ACC112 (cell line): Measurements from ENCODE around the gene CAMTA1.

Source experiments
- H2AFZ ChIP-seq: fragments of 200-600 bp; sonication (generic); one replicate; pipeline ENCODE4 v1.6.0; 2017; ENCODE audit warnings: antibody characterized with exemption, low read length; ENCODE audit not compliant: unreplicated experiment
- H3K27ac ChIP-seq: fragments of 200-600 bp; sonication (generic); 2 replicates; pipeline ENCODE4 v1.5.1; 2014; ENCODE audit warnings: low read depth, mild to moderate bottlenecking, antibody characterized with exemption, low read length, moderate library complexity
- H3K27me3 ChIP-seq: fragments of 200-600 bp; sonication (generic); 2 replicates; pipeline ENCODE4 v1.6.1; 2014; ENCODE audit warnings: mild to moderate bottlenecking, antibody characterized with exemption, low read length, moderate library complexity, mixed read lengths; ENCODE audit not compliant: insufficient read depth
- H3K36me3 ChIP-seq: fragments of 200-600 bp; sonication (generic); 2 replicates; pipeline ENCODE4 v1.6.1; 2016; ENCODE audit warnings: mild to moderate bottlenecking, antibody characterized with exemption, low read length, moderate library complexity, mixed read lengths; ENCODE audit not compliant: insufficient read depth
- H3K4me1 ChIP-seq: fragments of 200-600 bp; sonication (generic); one replicate; pipeline ENCODE4 v1.6.1; 2016; ENCODE audit warnings: low read length, mixed read lengths; ENCODE audit not compliant: insufficient read depth, unreplicated experiment, control insufficient read depth
- H3K4me3 ChIP-seq: fragments of 200-600 bp; sonication (generic); 2 replicates; pipeline ENCODE4 v1.5.1; 2014; ENCODE audit warnings: mild to moderate bottlenecking, low read depth, low read length
- H3K79me2 ChIP-seq: fragments of 200-600 bp; sonication (generic); one replicate; pipeline ENCODE4 v1.6.0; 2016; ENCODE audit warnings: low read length; ENCODE audit not compliant: control insufficient read depth, unreplicated experiment, insufficient read depth

Gene CAMTA1

GRCh38 chr1:7039590-7040220 is 254.5 kb downstream of the CAMTA1 start:
- no peaks in the 10 kb centered on the region for H3K4me1 ChIP-seq
- H3K36me3 ChIP-seq = no peaks in the 10 kb centered on the region
- no peaks in the 10 kb centered on the region for H3K79me2 ChIP-seq
- H3K27ac ChIP-seq = no peak overlapping the region
- peaks cover 56% of the 10 kb centered on the region for H3K27me3 ChIP-seq
- no peak overlapping the region for H2AFZ ChIP-seq
- H3K4me3 ChIP-seq = no peak overlapping the region

DNA sequence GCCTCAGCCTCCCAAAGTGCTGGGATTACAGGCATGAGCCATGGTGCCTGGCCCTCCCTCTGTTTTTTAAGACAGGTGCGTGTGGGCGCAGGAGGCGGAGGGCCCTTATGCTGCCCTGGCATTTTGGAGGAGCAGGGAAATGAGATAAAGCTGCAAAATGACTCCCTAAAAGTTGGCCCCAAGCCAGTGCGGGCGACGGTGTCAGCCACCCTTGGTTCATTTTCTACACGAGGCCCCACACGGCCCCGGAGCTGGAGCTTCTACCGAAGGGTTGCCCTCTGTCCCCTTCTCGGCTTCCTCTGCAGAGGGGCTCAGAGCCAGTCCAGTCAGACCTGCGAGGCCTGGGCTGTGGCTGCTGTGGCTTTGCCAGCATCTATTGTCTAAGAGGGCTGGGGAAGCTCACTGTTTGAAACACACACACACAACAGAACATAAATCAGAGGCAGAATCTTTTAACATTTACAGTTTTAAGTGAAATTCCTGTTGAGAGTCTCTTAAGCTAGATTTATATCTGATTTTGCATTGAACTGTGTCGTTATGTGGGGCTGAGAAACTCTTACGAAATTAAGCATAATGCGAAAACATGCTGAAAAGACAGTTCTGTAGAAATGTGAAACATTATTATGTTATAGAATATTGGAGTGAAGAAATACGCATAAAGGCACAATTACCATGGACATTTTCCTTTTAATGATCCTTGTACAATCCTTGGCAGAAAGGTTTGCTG is 255.9 kb downstream of the CAMTA1 start:
- Histone ChIP-seq H3K4me3 (no peak overlapping the region), H2AFZ (no peak overlapping the region), H3K27ac (no peak overlapping the region), H3K36me3 (no peaks in the 10 kb centered on the region), H3K27me3 (peaks cover 62% of the 10 kb centered on the region), H3K4me1 (no peaks in the 10 kb centered on the region), H3K79me2 (no peaks in the 10 kb centered on the region)

GRCh38 chr1:7042322-7043190 is 257.3 kb downstream of the CAMTA1 start:
- H3K4me3 ChIP-seq = no peak overlapping the region
- H3K27me3 ChIP-seq = peaks cover 58% of the 10 kb centered on the region
- no peaks in the 10 kb centered on the region for H3K4me1 ChIP-seq
- H3K36me3 ChIP-seq = no peaks in the 10 kb centered on the region
- no peak overlapping the region for H2AFZ ChIP-seq
- H3K79me2 ChIP-seq = no peaks in the 10 kb centered on the region
- no peak overlapping the region for H3K27ac ChIP-seq

GRCh38 chr1:7043191-7043549 is 257.9 kb downstream of the CAMTA1 start:
- H3K4me3 ChIP-seq = no peak overlapping the region
- no peaks in the 10 kb centered on the region for H3K36me3 ChIP-seq
- H3K27ac ChIP-seq = no peak overlapping the region

DNA sequence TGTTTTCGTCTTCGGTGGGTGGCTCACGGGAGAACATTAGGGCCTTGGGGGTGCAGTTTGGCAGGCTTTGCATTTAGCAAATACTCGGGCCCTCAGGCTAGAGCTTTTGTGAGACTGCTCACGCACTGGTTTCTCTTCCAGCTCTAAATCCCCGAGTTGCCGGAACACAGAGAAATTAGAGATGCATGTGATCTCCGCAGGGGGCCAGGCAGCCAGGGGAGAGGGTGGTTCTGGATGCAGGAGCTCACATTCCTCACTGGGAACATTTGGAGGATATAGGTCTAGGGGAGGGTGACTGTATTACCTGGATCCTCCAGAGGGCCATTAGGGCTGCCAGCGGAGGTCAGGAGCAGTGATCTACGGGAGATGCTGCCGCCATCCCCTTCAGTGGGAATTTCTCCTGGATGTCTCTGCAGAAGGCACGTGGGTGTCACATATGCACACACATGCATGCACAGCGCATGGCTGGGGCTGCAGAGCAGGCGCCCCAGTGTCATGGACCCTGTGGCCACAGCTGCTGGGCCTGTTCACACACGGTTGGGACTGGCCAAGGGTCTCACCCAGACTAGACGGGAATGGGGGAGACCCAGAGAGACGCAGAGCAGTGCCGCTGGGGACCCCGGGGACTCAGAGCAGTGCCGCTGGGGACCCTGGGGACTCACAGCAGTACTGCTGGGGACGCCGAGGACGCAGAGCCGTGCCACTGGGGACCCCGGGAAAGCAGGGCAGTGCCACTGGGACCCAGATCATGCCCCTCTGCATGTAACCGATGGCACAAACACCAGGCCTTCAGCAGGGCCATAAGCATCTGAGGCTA is 258.7 kb downstream of the CAMTA1 start:
- Histone ChIP-seq H2AFZ (no peak overlapping the region), H3K36me3 (no peaks in the 10 kb centered on the region), H3K4me3 (no peak overlapping the region), H3K79me2 (no peaks in the 10 kb centered on the region), H3K27ac (no peak overlapping the region), H3K27me3 (peaks cover 63% of the 10 kb centered on the region), H3K4me1 (no peaks in the 10 kb centered on the region)

More at GRCh38 chr1:7043191-7043549, 257.9 kb downstream of the CAMTA1 start:
- H2AFZ ChIP-seq = no peak overlapping the region
- no peaks in the 10 kb centered on the region for H3K4me1 ChIP-seq
- no peaks in the 10 kb centered on the region for H3K79me2 ChIP-seq
- H3K27me3 ChIP-seq = peaks cover 61% of the 10 kb centered on the region

DNA sequence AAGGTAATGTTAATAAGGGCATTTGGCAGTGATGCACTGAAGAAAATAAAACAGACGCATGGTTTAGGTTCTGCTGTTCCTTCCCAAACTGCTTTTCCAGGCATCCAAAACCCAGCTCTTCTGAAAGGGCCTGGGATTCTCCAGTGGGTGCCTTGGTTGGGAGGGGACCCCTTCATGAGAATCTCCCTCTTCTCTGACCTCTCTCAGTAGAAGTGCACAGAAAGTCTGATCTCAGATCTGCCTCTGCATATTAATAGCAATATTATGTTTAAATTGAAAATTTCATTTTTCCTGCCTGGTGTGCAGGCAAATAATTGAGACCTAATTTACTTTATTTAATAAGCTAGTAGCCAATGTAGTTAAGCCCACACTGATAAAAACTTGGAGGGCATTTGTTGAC is 260.6 kb downstream of the CAMTA1 start:
- H3K4me1 ChIP-seq = no peaks in the 10 kb centered on the region
- peaks cover 60% of the 10 kb centered on the region for H3K27me3 ChIP-seq
- no peaks in the 10 kb centered on the region for H3K79me2 ChIP-seq
- H2AFZ ChIP-seq = no peak overlapping the region
- H3K27ac ChIP-seq = no peak overlapping the region
- no peaks in the 10 kb centered on the region for H3K36me3 ChIP-seq
- H3K4me3 ChIP-seq = no peak overlapping the region

GRCh38 chr1:7046314-7046713 is 261.1 kb downstream of the CAMTA1 start:
- H3K79me2 ChIP-seq = no peaks in the 10 kb centered on the region
- H3K27ac ChIP-seq = no peak overlapping the region
- no peaks in the 10 kb centered on the region for H3K36me3 ChIP-seq
- H3K4me1 ChIP-seq = no peaks in the 10 kb centered on the region
- H3K4me3 ChIP-seq = no peak overlapping the region
- no peak overlapping the region for H2AFZ ChIP-seq
- H3K27me3 ChIP-seq = peaks cover 63% of the 10 kb centered on the region

DNA sequence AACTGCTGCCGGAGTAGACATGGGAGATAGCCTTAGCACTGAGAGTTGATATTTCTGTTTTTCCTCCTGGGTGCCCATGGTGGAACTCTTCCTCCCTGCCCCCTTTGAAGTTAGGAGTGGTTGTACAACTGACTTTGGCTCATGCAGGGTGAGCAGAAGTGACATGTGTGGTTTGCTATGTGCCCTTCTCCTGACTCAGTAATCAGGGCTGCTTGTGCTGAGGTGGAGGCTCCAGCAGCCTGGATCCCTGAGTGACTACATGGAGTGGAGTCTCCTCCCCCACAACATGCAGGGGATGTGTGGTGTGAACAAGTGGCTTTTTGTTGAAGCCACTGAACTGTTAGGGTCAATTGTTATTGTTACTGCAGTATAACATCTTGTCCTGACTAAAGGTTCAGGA is 261.6 kb downstream of the CAMTA1 start:
- Histone ChIP-seq H3K27ac (no peak overlapping the region), H3K4me3 (no peak overlapping the region)

DNA sequence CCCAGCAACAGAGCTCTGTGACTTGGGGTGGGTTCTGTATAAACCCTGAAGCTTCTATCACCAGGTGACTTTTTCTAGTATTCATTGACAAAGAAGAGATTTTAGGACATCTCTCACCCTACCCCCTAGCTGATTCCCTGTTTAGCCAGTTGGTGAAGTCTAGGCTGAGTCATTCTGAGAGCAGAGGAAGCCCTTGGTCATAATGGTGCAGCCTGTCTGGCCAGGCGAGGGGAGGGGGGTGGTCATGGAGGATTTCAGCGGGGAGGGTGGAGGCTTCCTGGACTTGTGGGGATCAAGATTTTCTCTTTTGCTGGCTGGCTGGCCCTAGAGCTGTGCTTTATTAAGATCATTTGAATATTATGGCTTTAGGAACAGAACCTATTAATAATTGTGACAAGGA is 262.6 kb downstream of the CAMTA1 start:
- Histone ChIP-seq H3K4me3 (no peak overlapping the region), H3K36me3 (no peaks in the 10 kb centered on the region), H3K27me3 (peaks cover 62% of the 10 kb centered on the region), H3K4me1 (no peaks in the 10 kb centered on the region), H3K27ac (no peak overlapping the region), H2AFZ (no peak overlapping the region), H3K79me2 (no peaks in the 10 kb centered on the region)

More for the DNA sequence above, 261.6 kb downstream of the CAMTA1 start:
- Histone ChIP-seq H3K27me3 (peaks cover 59% of the 10 kb centered on the region), H3K36me3 (no peaks in the 10 kb centered on the region), H3K4me1 (no peaks in the 10 kb centered on the region), H2AFZ (no peak overlapping the region), H3K79me2 (no peaks in the 10 kb centered on the region)

DNA sequence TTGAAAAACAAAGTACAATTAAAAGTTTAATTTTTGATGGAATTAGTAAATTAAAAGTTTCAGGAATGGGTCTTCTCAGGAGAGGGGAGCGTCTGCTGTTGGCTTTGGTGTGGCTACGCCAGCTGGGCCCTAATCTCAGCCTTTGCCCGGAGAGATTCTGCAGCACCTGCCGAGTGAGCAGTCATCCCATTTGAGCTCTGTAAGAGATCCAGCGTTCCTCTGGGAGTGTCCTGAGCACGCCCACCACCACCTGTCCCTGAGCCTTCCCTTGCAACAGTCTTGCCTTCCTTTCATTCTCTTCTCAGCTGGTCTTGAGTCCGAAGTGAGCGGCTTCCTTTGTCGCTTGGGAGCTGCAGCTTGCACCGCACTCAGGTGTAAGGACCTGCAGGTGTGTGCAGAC is 263.1 kb downstream of the CAMTA1 start:
- no peaks in the 10 kb centered on the region for H3K4me1 ChIP-seq
- no peak overlapping the region for H2AFZ ChIP-seq
- no peaks in the 10 kb centered on the region for H3K79me2 ChIP-seq
- no peaks in the 10 kb centered on the region for H3K36me3 ChIP-seq
- H3K4me3 ChIP-seq = no peak overlapping the region
- H3K27ac ChIP-seq = no peak overlapping the region
- H3K27me3 ChIP-seq = peaks cover 59% of the 10 kb centered on the region
